Tibial artery (tissue), 4 donors: ENCODE results near the gene TNF.

ENCODE experiments used
- DNase-seq, 2 donors: peaks; one replicate each; pipeline ENCODE4 v3.0.0-alpha.2; 2019
- H3K27ac ChIP-seq, 2 donors: fragments of 200-600 bp; sonication (generic) in 1 of 2; 1 replicate in 1 of 2; 2 replicates in 1 of 2; pipeline ENCODE4 v1.5.1; 2018 to 2019; ENCODE audit warnings: mild to moderate bottlenecking in 1 of 2
- H3K27me3 ChIP-seq, 2 donors: fragments of 200-600 bp; sonication (generic) in 1 of 2; one replicate each; pipeline versions ENCODE4 v1.5.1 to v1.6.0; 2016 to 2019
- H3K36me3 ChIP-seq, 3 donors: fragments of 200-600 bp; sonication (generic) in 2 of 3; one replicate each; pipeline ENCODE4 v1.5.1; 2016 to 2019; ENCODE audit warnings: mild to moderate bottlenecking in 2 of 3
- H3K4me1 ChIP-seq, 4 donors: fragments of 200-600 bp; sonication (generic) in 2 of 4; 1 replicate in 3 of 4; 2 replicates in 1 of 4; pipeline ENCODE4 v1.5.1; 2016 to 2019
- H3K4me3 ChIP-seq, 2 donors: fragments of 200-600 bp; sonication (generic) in 1 of 2; 1 replicate in 1 of 2; 2 replicates in 1 of 2; pipeline ENCODE4 v1.5.1; 2018 to 2019; ENCODE audit warnings: mild to moderate bottlenecking in 2 of 2
- H3K9me3 ChIP-seq, 3 donors: fragments of 200-600 bp; sonication (generic) in 1 of 3; one replicate each; pipeline ENCODE4 v1.5.1; 2016 to 2019
- CTCF ChIP-seq, 2 experiments: fragments of 200-600 bp in 1 of 2; fragments of 450-650 bp in 1 of 2; IDR thresholded peaks; one replicate each; pipeline ENCODE4 v1.5.1; 2017 to 2019; ENCODE audit warnings: antibody characterized with exemption in 2 of 2, mild to moderate bottlenecking in 1 of 2, moderate library complexity in 1 of 2
- intact Hi-C: fragments of 100-400 bp; cut with DNase I; formaldehyde crosslinking; loops from one replicate; pipeline ENCODE4 v1.15.0; 2023; ENCODE audit warnings: low total_unique reads

TNF gene

GRCh38 chr6:31575335-31575901 lies at the start of gene TNF:
TNF (plus strand) TSS chr6:31575565; CDS start chr6:31575742, 177 bp downstream.
- Histone ChIP-seq H3K4me1 (peaks cover 0 to under 1% (median under 1%) of the 10 kb centered on the region in 4 donors), H3K36me3 (no peaks in the 10 kb centered on the region), H3K27me3 (peaks cover 0 to 21% of the 10 kb centered on the region in 2 donors), H3K27ac (no peak within 1 kb of the TSS), H3K9me3 (no peaks in the 10 kb centered on the region), H3K4me3 (peak within 1 kb of the TSS; percentile 21)
- TF ChIP-seq CTCF (IDR thresholded peaks at IDR 0.05), result no peak
- intact Hi-C loops, result no loop called here
- peak; percentile 58 to 71 for DNase-seq

GRCh38 chr6:31525932-31526591 lies 49.3 kb upstream of the TNF start:
- intact Hi-C loops, result no loop called here
- no peak for DNase-seq
- Histone ChIP-seq H3K27me3 (no peaks in the 10 kb centered on the region), H3K27ac (no peak overlapping the region), H3K9me3 (no peaks in the 10 kb centered on the region), H3K4me3 (no peak overlapping the region), H3K4me1 (no peaks in the 10 kb centered on the region), H3K36me3 (peaks cover 10 to 19% (median 18%) of the 10 kb centered on the region in 3 donors)
- TF ChIP-seq CTCF (IDR thresholded peaks at IDR 0.05), result no peak

GRCh38 chr6:31528307-31528777 lies 47.0 kb upstream of the TNF start:
- Histone ChIP-seq H3K36me3 (peaks cover 26 to 42% (median 41%) of the 10 kb centered on the region in 3 donors), H3K4me3 (no peak overlapping the region), H3K4me1 (no peaks in the 10 kb centered on the region), H3K9me3 (no peaks in the 10 kb centered on the region), H3K27me3 (no peaks in the 10 kb centered on the region), H3K27ac (no peak overlapping the region)
- intact Hi-C loops, result no loop called here
- TF ChIP-seq CTCF (IDR thresholded peaks at IDR 0.05), result no peak
- no peak for DNase-seq

- no peak within 1 kb of the TSS for H3K4me3 ChIP-seq
- H3K9me3 ChIP-seq, result no peaks in the 10 kb centered on the region
- H3K27me3 ChIP-seq, result no peaks in the 10 kb centered on the region
- H3K4me1 ChIP-seq, result no peaks in the 10 kb centered on the region
- intact Hi-C loops, result no loop called here
- peaks cover 31 to 47% (median 47%) of the 10 kb centered on the region in 3 donors for H3K36me3 ChIP-seq
- DNase-seq, result no peak
- TF ChIP-seq CTCF (IDR thresholded peaks at IDR 0.05), result no peak
- H3K27ac ChIP-seq, result no peak within 1 kb of the TSS
These were observed 46.5 kb upstream of the TNF start, which contains the start of gene MCCD1 for GRCh38 chr6:31528821-31529328. MCCD1 (plus strand) TSS chr6:31528962; CDS start chr6:31529015, 53 bp downstream.

GRCh38 chr6:31529329-31530150 lies 45.8 kb upstream of the TNF start:
- Histone ChIP-seq H3K27ac (no peak overlapping the region), H3K4me1 (no peaks in the 10 kb centered on the region), H3K4me3 (no peak overlapping the region), H3K36me3 (peaks cover 38 to 53% (median 53%) of the 10 kb centered on the region in 3 donors), H3K27me3 (no peaks in the 10 kb centered on the region), H3K9me3 (no peaks in the 10 kb centered on the region)
- no peak for TF ChIP-seq CTCF (IDR thresholded peaks at IDR 0.05)
- DNase-seq, result no peak
- intact Hi-C loops, result no loop called here
